HG03108 (cell line): Measurements from ENCODE around the gene MALAT1.

ENCODE experiments used
- ATAC-seq: cut with Tn5 transposase; IDR thresholded peaks from one replicate; pipeline ENCODE4 v1.9.1; 2021; ENCODE audit warnings: moderate library complexity; ENCODE audit not compliant: unreplicated experiment

MALAT1 gene

DNA sequence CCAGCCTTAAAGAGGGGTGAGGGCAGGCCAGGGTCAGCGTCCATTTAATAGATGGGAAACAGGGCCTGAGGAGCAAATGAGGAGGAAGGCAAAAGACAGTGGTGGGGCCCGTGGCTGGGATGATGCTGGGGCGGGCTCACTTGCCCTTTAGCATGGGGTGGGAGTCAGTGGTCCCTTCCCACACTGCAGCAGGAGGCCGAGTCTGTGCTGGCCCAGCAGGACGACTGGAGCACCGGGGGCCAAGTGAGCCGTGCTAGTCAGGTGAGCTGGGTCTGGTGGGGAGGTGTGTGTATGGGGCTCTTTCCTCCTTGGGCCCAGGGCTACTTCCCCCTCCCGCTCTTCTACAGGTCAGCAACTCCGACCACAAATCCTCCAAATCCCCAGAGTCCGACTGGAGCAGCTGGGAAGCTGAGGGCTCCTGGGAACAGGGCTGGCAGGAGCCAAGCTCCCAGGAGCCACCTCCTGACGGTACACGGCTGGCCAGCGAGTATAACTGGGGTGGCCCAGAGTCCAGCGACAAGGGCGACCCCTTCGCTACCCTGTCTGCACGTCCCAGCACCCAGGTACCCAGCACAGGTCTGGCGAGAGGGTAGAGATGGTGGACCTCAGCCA is 38.9 kb downstream of the MALAT1 start:
- no peak for ATAC-seq

DNA sequence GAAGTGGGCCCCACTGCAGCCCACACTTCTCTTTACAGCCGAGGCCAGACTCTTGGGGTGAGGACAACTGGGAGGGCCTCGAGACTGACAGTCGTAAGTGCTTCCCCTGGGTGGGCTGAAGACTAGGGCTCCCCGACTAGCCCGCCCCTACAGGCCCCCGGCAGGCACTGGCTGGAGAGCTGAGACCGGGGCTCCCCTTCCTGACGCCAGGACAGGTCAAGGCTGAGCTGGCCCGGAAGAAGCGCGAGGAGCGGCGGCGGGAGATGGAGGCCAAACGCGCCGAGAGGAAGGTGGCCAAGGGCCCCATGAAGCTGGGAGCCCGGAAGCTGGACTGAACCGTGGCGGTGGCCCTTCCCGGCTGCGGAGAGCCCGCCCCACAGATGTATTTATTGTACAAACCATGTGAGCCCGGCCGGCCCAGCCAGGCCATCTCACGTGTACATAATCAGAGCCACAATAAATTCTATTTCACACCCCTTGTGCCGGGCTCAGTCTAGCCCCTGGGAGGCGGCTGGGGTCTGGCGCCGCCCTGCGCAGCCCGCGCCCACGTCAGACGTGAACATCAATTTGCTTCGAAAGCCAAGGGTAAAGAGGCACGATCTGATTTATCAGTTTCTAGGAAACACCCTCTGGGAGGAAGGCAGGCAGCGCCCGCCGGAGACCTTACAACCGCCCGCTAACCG is 39.5 kb downstream of the MALAT1 start:
- no peak for ATAC-seq

- ATAC-seq = no peak
These were observed 40.3 kb downstream of the MALAT1 start for GRCh38 chr11:65538915-65539743.

DNA sequence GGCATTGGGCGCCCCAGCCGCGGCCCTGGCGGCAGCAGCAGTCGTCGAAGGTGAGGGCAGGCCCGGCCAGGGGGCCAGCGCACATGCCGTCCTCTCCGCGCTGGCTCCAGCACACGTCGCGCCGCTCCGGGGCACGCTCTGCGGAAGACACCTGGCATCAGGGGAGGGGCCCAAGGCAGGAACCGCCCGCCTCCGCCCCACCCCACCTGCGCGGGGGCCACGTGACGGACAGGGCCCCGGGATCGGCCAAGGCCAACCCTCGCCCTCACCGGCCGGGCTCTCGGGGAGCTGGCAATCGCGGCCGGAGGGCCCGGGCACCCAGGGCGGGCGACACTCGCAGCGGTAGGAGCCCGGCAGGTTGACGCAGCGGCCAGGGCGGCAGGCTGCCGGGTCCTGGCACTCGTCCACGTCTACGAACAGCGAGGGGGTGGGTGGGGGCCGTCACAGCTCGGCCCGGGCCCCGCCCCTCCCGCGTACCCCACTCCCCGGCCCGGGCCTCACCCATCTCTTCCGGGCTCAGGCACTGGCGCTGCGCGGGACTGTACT is 41.0 kb downstream of the MALAT1 start:
- peak; percentile 39 for ATAC-seq

DNA sequence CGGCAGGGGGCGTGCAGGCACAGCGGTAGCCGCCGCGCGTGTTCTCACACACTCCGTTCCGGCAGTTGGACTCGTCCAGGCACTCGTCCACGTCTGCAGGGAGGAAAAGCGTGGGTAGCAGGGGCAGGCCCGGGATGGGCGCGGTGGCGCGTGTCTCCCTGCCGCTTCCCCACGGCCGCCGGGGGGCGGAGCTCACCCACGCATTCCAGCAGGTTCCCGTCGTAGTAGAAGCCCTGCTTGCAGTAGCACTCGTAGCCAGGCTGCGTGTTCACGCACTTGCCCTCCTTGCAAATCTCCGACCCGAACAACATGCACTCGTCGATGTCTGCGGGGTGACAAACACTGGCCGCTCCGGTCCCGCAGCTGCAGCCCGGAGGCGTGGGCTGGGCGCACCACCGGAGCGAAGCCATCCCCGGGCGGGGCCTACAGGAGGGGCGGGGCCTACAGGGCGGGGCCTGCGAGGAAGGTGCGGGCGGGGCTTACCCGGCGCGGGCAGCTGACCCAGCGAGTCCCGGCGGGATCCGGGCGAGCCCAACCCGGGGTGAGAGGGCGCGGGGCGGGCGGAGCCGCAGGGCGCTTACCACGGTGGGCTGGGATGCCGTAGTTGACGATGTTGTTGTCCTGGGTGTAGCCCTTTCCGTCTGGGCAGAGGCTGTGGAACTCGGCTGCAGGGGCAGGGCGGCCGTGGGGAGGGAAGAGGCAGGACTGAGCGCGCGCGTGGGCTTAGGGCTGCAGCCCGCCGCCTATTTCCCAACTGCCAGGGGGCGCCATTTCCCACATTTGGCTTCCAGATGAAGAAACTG is 41.6 kb downstream of the MALAT1 start:
- ATAC-seq = peak; percentile 43

- no peak for ATAC-seq
These were observed 42.5 kb downstream of the MALAT1 start for GRCh38 chr11:65541093-65541982.

DNA sequence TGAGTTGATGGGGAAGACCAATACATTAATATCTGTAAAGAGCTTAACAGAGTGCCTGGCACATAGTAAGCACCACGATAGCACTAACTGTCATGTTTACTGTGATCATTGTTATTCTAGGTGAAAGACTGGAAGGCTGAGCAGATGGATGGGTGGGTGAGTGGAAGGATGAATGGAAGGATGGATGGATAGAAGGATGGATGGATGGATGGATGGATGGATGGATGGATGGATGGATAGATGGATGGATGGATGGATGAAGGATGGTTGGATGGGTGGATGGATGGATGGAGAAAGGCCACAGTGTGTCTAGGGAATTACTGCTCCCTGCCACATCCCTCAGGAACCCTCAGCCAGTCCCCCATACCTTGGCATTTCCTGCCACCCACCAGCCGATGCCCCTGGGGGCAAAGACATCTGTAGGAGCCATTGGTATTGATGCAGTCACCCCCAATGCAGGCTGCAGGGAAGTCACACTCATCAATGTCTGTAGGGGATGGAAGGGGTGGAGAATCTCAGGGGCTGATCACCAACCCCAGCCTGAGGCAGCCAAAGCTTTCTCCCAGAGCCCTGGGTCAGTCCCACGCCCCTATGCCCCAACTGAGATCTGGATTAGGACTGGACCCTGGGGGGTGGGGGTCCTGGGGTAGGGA is 44.0 kb downstream of the MALAT1 start:
- no peak for ATAC-seq

GRCh38 chr11:65545853-65546216 is 47.0 kb downstream of the MALAT1 start:
- no peak for ATAC-seq

DNA sequence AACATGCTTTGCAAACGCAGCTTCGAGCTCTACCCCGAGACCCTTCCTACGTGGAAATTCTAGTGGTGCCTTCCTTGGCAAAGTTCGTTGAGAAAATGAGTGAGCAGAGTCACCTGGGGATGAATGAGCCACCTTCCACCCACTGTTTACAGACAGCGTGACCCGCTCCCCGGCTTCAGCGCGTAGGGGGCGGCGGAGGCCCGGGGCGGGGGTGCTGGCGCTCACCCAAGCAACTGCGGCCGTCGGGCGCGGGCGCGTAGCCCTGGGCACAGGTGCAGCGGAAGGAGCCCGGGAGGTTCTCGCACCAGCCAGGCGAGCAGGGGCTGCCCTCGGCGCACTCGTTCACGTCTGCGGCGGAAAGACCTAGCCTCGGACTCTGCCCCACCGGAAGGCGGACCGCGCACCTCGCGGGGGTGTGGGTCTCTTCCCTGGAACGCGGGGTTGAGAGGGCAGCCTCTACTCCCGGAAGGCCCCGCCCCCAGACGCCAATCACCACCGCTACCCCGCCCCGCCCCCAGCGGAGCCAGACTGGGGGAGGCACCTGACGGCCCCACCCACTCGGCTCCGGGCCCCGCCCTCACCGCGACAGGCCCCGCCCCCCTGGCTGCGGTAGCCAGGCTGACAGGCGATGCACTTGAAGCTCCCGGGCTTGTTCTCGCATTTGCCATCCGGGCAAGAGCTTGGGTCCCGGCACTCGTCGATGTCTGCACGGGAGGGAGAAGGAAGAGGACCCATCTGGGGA is 47.5 kb downstream of the MALAT1 start:
- peak; percentile 62 for ATAC-seq

- ATAC-seq = no peak
These were observed 48.7 kb downstream of the MALAT1 start for GRCh38 chr11:65547446-65548125.

DNA sequence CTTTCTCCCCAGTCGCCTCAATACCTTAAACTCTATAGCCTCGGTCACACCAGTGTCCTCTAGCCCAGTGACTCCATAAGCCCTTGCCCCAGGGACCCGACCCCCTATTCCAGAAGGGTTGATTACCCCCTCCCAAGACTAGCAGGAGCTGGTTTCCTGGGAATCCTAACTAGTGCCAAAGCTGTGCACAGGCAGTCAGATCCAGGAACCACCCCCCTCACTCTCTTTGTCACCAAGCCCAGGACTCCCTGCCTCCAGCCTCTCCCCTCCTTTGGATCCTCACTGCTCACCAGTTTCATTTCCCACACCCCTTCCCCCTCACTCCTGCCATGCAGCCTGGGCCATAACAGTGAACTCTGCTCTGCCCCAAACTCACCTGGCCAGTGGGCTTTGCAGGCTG is 49.5 kb downstream of the MALAT1 start:
- ATAC-seq = no peak

DNA sequence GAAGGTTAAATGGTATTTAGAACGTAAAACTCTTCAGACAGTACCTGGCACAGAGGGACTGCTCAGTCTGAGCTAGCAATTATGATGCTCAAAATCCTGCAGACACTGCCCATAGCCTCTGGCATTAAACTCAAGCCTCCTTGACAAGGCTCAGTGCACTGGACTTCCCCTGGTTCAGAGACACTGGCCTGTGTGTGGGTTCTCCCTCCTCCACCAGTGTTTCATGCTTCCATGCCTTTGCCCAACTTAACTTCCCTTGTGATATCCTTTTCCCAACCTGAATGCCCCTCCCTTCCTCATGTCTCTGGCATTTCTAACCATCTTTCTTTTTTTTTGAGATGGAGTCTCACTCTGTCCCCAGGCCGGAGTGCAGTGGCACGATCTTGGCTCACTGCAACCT is 50.3 kb downstream of the MALAT1 start:
- no peak for ATAC-seq

DNA sequence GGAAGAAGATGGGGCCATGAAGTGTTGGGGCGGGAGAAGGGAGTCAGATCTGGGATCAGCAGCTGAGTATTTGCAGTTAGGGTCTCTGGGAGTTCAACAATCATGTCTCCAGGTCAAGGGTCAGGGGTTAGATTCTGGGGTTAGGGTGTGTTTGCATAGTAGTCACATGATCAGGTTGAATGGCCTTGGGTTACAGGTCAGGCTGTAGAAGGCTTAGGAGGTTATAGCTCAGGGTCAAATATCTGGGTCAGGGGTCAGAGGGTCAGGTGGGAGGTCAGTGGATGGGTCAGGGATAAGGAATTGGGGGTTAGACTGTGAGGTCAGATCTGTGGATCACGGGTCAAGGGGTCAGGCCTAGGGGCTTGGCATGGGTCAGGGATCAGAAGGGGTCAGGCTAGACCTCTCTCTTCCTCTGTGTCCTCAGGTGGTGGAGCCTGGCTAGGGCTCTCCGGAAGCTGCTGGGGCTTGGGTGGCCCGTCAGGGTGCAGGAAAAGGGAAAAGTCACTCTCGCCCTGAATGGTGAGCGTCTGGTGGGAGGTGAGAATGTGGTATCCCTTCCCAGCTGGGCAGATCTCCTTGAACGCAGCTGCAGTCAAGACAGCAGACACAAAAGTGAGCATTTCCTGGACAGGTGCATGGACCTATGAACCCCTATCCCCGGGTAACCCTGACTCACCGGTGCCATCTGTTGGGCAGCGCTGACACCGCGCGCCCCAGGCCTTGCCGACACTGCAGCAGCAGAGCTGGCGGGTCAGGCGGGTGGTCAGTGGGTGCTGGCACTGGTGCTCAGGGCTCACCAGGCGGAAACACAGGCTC is 52.9 kb downstream of the MALAT1 start:
- peak; percentile 73 for ATAC-seq

DNA sequence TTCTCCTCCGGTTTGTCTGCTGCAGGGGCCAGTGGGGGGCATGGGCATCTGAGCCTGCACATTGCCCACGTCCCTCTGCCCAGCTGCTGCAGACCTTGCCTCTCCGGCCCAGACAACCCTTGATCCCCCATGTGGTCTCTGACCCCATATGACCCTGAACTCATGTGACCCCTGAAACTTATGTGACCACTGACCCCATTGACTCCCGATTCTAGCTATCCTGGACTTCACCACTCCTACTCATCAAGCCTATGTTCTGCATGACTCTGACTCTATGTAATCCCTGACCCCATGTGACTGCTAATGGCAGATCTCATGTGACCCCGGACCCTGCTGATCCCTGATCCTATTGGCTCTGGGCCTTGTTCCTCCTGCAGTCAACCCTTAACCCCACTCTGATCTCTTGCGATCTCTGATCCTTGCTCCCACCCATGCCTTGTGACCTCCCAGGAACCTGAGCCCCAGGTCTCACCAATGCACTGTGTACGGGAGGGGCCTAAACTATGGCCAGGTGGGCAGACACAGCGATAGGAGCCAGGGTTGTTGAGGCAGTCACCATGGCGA is 53.6 kb downstream of the MALAT1 start:
- ATAC-seq = no peak

DNA sequence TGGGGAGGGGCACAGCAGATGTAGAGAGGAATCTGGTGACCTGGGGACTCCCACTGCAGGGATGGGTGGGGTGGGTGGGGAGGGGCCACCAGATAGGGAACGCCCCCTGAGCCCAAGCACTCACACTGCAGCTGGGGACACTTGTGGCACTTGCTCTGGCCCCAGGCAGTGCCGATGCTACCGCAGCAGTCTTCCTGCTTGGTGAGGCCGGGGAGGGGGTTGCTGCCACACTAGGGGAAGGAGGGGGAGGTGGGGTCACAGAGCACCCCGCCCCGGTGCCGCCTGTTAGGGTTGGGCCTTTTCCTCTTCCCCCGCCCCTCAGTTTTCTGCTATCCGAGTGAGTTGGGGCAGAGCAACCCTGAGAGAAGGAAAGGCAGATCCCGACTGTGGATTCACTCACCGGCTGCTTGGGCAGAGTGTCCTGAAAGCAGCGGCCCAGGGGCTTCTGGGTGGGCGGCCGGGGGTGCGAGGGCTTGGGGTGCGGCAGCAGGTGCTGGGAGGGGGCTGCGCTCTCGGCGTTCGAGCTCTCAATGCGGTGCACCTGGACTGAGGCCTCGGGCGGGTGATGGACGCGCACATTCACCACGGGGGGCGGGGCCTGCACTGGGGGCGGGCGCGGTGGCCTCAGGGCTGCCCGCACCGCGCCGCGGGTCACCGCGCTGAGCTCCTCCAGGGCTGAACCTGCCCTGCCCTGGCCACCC is 54.6 kb downstream of the MALAT1 start:
- no peak for ATAC-seq

DNA sequence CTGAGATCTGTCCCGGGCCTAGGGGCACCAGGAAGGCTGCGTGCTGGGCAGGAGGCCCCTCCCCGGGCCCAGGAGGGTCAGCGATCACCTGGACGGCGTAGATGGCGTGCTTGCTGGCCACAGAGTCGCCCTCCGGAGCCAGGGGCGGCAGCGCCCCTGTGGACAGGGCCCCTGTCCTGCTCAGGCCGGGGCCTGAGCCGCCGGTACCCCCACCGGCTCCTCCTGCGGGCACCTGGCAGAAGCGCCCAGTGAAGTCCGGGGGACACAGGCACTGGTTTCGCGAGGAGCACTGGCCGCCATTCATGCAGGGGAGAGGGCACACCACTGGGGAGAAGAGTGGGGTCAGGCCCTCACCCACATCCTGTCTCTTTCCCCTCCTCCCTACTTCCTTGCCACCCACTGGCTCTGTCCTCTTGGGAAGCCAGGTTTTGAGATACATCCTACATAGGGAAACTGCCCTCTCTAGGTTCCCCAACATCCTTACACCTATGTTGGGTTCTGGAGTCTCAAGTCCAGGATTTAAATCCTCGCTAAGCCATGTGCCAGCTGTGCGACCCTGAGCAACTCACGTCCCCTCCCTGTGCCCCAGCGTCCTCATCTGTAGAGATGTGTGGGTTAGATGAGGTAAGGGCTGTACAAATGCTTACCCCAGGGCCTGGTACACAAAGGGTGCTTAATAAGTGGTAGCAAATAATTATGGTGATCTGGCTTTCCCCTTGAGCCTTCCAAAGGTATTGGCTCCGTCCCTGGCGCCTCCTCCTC is 55.4 kb downstream of the MALAT1 start:
- no peak for ATAC-seq
